HepG2 (cell line): ENCODE measurements around the gene WWC1. TPM values are rescaled to one million over a fixed set of nuclear protein-coding genes. Genes with fewer than 3 reads are reported as not detected.
A peak's percentile ranks its signal among the peaks of the same experiment; 100 is the strongest.

Experiments
- BHLHE40 ChIP-seq: IDR thresholded peaks from 2 replicates; pipeline ENCODE4 v1.6.1; 2011; ENCODE audit warnings: low read length, improper control_type of control experiment
- DMAP1 ChIP-seq: IDR thresholded peaks from 2 replicates; pipeline ENCODE4 v1.6.1; 2016
- GABPA ChIP-seq, 2 experiments: IDR thresholded peaks; 2 replicates each; pipeline ENCODE4 v1.6.1; 2011 to 2016; ENCODE audit warnings: low read depth in 2 of 2, low read length in 1 of 2, missing biosample characterization in 1 of 2, missing genetic modification characterization in 1 of 2
- GLI4 ChIP-seq: sonication (generic); formaldehyde crosslinking; IDR thresholded peaks from 2 replicates; pipeline ENCODE4 v1.5.1; 2020; ENCODE audit warnings: missing genetic modification reagents, mild to moderate bottlenecking, moderate library complexity, borderline replicate concordance
- HNF4G ChIP-seq, 2 experiments: sonication (generic) in 1 of 2; formaldehyde crosslinking in 1 of 2; IDR thresholded peaks; 2 replicates each; pipeline versions ENCODE4 v1.4.0 to v1.6.1; 2011 to 2020; ENCODE audit warnings: borderline replicate concordance in 2 of 2, low read depth in 2 of 2, mild to moderate bottlenecking in 2 of 2, low read length in 1 of 2, missing genetic modification reagents in 1 of 2, moderate library complexity in 1 of 2
- MAFF ChIP-seq: IDR thresholded peaks from 2 replicates; pipeline ENCODE4 v1.6.1; 2011; ENCODE audit warnings: low read depth, low read length, improper control_type of control experiment
- ZMYM3 ChIP-seq: sonication (generic); formaldehyde crosslinking; IDR thresholded peaks from 2 replicates; pipeline ENCODE4 v1.5.1; 2020; ENCODE audit warnings: mild to moderate bottlenecking, missing genetic modification reagents
- ZNF207 ChIP-seq: fragments of 450-650 bp; IDR thresholded peaks from 2 replicates; pipeline ENCODE4 v1.6.1; 2016; ENCODE audit warnings: antibody characterized with exemption, borderline replicate concordance
- ZNF383 ChIP-seq: sonication (generic); formaldehyde crosslinking; IDR thresholded peaks from 2 replicates; pipeline ENCODE4 v1.4.0; 2020; ENCODE audit warnings: missing genetic modification reagents, mild to moderate bottlenecking, borderline replicate concordance
- ZNF543 ChIP-seq: sonication (generic); formaldehyde crosslinking; IDR thresholded peaks from 2 replicates; pipeline ENCODE4 v1.4.0; 2020; ENCODE audit warnings: mild to moderate bottlenecking, missing genetic modification reagents
- ZNF547 ChIP-seq: sonication (generic); formaldehyde crosslinking; IDR thresholded peaks from 2 replicates; pipeline ENCODE4 v1.5.1; 2020; ENCODE audit warnings: mild to moderate bottlenecking, missing genetic modification reagents
- ZNF784 ChIP-seq: sonication (generic); formaldehyde crosslinking; IDR thresholded peaks from 2 replicates; pipeline ENCODE4 v1.5.1; 2020; ENCODE audit warnings: missing genetic modification reagents, mild to moderate bottlenecking, borderline replicate concordance
- ZNF792 ChIP-seq: IDR thresholded peaks from 2 replicates; pipeline ENCODE4 v1.6.1; 2016
- ZSCAN9 ChIP-seq: IDR thresholded peaks from 2 replicates; pipeline ENCODE4 v1.6.1; 2016; ENCODE audit warnings: borderline replicate concordance
- polyA plus RNA-seq, 8 experiments: library from polyadenylated mRNA; depleted of rRNA in 3 of 8; stranded (reverse) in 7 of 8; unstranded in 1 of 8; fragments of >200 nt; fragmentation: Illumina TruSeq in 4 of 8; extraction: Trizol in 4 of 8; gene quantifications; 2 replicates each; pipeline versions ENCODE4 v1.2.1 to v1.2.3, GENCODE V29; 2011 to 2016; ENCODE audit warnings: low read depth in 4 of 8, missing spikeins in 1 of 8, mixed read lengths in 1 of 8; ENCODE audit not compliant: insufficient read depth in 1 of 8
- total RNA-seq, 5 experiments: library from RNA; depleted of rRNA; stranded (reverse); fragments of >200 nt; fragmentation: Illumina TruSeq; extraction: Trizol; gene quantifications; 2 replicates each; pipeline ENCODE4 v1.2.3, GENCODE V29; 2016; ENCODE audit warnings: low read depth in 1 of 5
- TF ChIP-seq, protein P1 (sequence below), 2 experiments: IDR thresholded peaks; 2 replicates each; pipeline ENCODE4 v1.6.1; 2011 to 2012; ENCODE audit warnings: low read length in 2 of 2, borderline replicate concordance in 1 of 2, low read depth in 1 of 2, mild to moderate bottlenecking in 1 of 2, moderate library complexity in 1 of 2
- TF ChIP-seq, protein P2 (sequence below), 2 experiments: sonication (generic) in 1 of 2; formaldehyde crosslinking in 1 of 2; IDR thresholded peaks; 2 replicates each; pipeline versions ENCODE4 v1.5.1 to v1.6.1; 2011 to 2020; ENCODE audit warnings: borderline replicate concordance in 1 of 2, low read depth in 1 of 2, low read length in 1 of 2, mild to moderate bottlenecking in 1 of 2, missing genetic modification reagents in 1 of 2, moderate library complexity in 1 of 2
- TF ChIP-seq, protein P3 (sequence below): sonication (generic); formaldehyde crosslinking; IDR thresholded peaks from 2 replicates; pipeline ENCODE4 v1.4.0; 2020; ENCODE audit warnings: missing genetic modification reagents

The WWC1 gene
- total and polyA plus RNA-seq, 2 of the 13 experiments (the other 11 are each of a cell fraction or from before 2014, with no cell fraction given): 8.3 to 17.9 TPM

- TF ChIP-seq, protein P1, sequence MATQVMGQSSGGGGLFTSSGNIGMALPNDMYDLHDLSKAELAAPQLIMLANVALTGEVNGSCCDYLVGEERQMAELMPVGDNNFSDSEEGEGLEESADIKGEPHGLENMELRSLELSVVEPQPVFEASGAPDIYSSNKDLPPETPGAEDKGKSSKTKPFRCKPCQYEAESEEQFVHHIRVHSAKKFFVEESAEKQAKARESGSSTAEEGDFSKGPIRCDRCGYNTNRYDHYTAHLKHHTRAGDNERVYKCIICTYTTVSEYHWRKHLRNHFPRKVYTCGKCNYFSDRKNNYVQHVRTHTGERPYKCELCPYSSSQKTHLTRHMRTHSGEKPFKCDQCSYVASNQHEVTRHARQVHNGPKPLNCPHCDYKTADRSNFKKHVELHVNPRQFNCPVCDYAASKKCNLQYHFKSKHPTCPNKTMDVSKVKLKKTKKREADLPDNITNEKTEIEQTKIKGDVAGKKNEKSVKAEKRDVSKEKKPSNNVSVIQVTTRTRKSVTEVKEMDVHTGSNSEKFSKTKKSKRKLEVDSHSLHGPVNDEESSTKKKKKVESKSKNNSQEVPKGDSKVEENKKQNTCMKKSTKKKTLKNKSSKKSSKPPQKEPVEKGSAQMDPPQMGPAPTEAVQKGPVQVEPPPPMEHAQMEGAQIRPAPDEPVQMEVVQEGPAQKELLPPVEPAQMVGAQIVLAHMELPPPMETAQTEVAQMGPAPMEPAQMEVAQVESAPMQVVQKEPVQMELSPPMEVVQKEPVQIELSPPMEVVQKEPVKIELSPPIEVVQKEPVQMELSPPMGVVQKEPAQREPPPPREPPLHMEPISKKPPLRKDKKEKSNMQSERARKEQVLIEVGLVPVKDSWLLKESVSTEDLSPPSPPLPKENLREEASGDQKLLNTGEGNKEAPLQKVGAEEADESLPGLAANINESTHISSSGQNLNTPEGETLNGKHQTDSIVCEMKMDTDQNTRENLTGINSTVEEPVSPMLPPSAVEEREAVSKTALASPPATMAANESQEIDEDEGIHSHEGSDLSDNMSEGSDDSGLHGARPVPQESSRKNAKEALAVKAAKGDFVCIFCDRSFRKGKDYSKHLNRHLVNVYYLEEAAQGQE (IDR thresholded peaks at IDR 0.05; ENCODE audit: borderline replicate concordance in 1 of 2, low read depth in 1 of 2, low read length in 2 of 2): no peak
- TF ChIP-seq ZNF792 (CRISPR knock-in tag) (peak; percentile 33), GLI4 (CRISPR knock-in tag) (no peak), MAFF (0 out of 2 replicates have a peak, but pooled peaks have one; percentile 3), ZNF784 (CRISPR knock-in tag) (no peak), ZNF543 (no peak), GABPA (IDR thresholded peaks at IDR 0.05; ENCODE audit: low read depth, low read length) (no peak), GABPA (CRISPR knock-in tag; IDR thresholded peaks at IDR 0.05; ENCODE audit: low read depth) (no peak), ZNF383 (CRISPR knock-in tag) (no peak), BHLHE40 (no peak), DMAP1 (CRISPR knock-in tag) (no peak), ZSCAN9 (CRISPR knock-in tag) (peak; percentile 81; the same call in 1 of the 2 replicates), HNF4G (IDR thresholded peaks at IDR 0.05; ENCODE audit: borderline replicate concordance, low read depth, low read length) (peak; percentile 69; the same call in 1 of the 2 replicates), HNF4G (CRISPR knock-in tag; IDR thresholded peaks at IDR 0.05; ENCODE audit: borderline replicate concordance, low read depth) (peak; percentile 85; the same call in 1 of the 2 replicates), ZNF547 (CRISPR knock-in tag) (no peak), ZMYM3 (CRISPR knock-in tag) (peak; percentile 91), ZNF207 (no peak)
- TF ChIP-seq, protein P2, sequence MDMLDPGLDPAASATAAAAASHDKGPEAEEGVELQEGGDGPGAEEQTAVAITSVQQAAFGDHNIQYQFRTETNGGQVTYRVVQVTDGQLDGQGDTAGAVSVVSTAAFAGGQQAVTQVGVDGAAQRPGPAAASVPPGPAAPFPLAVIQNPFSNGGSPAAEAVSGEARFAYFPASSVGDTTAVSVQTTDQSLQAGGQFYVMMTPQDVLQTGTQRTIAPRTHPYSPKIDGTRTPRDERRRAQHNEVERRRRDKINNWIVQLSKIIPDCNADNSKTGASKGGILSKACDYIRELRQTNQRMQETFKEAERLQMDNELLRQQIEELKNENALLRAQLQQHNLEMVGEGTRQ (IDR thresholded peaks at IDR 0.05; ENCODE audit: low read depth, low read length): no peak
- TF ChIP-seq, protein P2 (CRISPR knock-in tag; IDR thresholded peaks at IDR 0.05; ENCODE audit: borderline replicate concordance): no peak
- TF ChIP-seq, protein P3, sequence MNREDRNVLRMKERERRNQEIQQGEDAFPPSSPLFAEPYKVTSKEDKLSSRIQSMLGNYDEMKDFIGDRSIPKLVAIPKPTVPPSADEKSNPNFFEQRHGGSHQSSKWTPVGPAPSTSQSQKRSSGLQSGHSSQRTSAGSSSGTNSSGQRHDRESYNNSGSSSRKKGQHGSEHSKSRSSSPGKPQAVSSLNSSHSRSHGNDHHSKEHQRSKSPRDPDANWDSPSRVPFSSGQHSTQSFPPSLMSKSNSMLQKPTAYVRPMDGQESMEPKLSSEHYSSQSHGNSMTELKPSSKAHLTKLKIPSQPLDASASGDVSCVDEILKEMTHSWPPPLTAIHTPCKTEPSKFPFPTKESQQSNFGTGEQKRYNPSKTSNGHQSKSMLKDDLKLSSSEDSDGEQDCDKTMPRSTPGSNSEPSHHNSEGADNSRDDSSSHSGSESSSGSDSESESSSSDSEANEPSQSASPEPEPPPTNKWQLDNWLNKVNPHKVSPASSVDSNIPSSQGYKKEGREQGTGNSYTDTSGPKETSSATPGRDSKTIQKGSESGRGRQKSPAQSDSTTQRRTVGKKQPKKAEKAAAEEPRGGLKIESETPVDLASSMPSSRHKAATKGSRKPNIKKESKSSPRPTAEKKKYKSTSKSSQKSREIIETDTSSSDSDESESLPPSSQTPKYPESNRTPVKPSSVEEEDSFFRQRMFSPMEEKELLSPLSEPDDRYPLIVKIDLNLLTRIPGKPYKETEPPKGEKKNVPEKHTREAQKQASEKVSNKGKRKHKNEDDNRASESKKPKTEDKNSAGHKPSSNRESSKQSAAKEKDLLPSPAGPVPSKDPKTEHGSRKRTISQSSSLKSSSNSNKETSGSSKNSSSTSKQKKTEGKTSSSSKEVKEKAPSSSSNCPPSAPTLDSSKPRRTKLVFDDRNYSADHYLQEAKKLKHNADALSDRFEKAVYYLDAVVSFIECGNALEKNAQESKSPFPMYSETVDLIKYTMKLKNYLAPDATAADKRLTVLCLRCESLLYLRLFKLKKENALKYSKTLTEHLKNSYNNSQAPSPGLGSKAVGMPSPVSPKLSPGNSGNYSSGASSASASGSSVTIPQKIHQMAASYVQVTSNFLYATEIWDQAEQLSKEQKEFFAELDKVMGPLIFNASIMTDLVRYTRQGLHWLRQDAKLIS: no peak
Measured at GRCh38 chr5:168362097-168362885, 70.8 kb downstream of the WWC1 start (continued).
